Testis (tissue), 2 donors: ENCODE data around the gene TTC21B.

ENCODE experiments used
- POLR2A ChIP-seq: fragments of 450-650 bp; IDR thresholded peaks from one replicate; pipeline ENCODE4 v1.6.1; 2017; ENCODE audit warnings: antibody characterized with exemption, mild to moderate bottlenecking, moderate library complexity
- TF ChIP-seq, protein P1 (sequence below), 3 experiments: fragments of 450-650 bp in 2 of 3; fragments of 200-600 bp in 1 of 3; sonication (generic) in 1 of 3; IDR thresholded peaks; one replicate each; pipeline ENCODE4 v1.5.1; 2016 to 2019; ENCODE audit warnings: antibody characterized with exemption in 3 of 3, mild to moderate bottlenecking in 2 of 3, moderate library complexity in 1 of 3

DNA sequence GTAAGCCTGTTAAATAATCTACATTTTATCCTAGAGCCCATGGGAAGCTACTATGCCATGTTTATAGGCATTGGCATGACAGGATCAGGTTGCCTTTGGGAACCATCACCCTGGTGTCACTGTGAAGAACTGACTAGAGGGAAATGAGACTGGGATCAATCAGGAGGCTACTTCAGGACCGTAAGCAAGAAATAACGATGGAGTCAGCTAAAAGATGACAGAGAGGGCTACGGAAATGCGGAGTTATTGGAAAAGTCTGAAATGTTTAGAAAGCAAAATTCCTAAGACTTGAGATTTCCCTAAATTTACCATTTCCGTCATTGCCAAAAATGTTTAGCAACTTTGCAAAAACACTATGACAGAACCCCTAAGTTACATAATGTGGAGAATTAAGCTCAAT is 50.2 kb downstream of the TTC21B start:
- TF ChIP-seq POLR2A, result no peak
- TF ChIP-seq, protein P1, sequence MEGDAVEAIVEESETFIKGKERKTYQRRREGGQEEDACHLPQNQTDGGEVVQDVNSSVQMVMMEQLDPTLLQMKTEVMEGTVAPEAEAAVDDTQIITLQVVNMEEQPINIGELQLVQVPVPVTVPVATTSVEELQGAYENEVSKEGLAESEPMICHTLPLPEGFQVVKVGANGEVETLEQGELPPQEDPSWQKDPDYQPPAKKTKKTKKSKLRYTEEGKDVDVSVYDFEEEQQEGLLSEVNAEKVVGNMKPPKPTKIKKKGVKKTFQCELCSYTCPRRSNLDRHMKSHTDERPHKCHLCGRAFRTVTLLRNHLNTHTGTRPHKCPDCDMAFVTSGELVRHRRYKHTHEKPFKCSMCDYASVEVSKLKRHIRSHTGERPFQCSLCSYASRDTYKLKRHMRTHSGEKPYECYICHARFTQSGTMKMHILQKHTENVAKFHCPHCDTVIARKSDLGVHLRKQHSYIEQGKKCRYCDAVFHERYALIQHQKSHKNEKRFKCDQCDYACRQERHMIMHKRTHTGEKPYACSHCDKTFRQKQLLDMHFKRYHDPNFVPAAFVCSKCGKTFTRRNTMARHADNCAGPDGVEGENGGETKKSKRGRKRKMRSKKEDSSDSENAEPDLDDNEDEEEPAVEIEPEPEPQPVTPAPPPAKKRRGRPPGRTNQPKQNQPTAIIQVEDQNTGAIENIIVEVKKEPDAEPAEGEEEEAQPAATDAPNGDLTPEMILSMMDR (IDR thresholded peaks at IDR 0.05), result no peak
